Islet of Langerhans (tissue), 1 donor: Measurements from ENCODE around the gene LRRC37A3.
"Not testable (repeated sequence)": the region's sequence is repeated elsewhere in the genome, so short reads cannot be mapped to it uniquely, and the experiment has no call there.

Experiments
- FAIRE-seq: peaks from one replicate; lab custom pipeline; 2011; peaks lifted over from hg19 to GRCh38; lab: Jason Lieb, UNC

LRRC37A3 gene

GRCh38 chr17:64830631-64831040 is 88.6 kb downstream of the LRRC37A3 start:
- FAIRE-seq: not testable (repeated sequence)

GRCh38 chr17:64829824-64830630 is 89.3 kb downstream of the LRRC37A3 start:
- FAIRE-seq: not testable (repeated sequence)

- not testable (repeated sequence) for FAIRE-seq
Measured at GRCh38 chr17:64829068-64829467, 90.2 kb downstream of the LRRC37A3 start.

GRCh38 chr17:64818904-64819303 is 100.4 kb downstream of the LRRC37A3 start:
- not testable (repeated sequence) for FAIRE-seq

- FAIRE-seq: not testable (repeated sequence)
Measured at GRCh38 chr17:64815833-64816198, 103.5 kb downstream of the LRRC37A3 start.

- FAIRE-seq: not testable (repeated sequence)
Measured at GRCh38 chr17:64814993-64815832, 104.1 kb downstream of the LRRC37A3 start.

- FAIRE-seq: not testable (repeated sequence)
Measured at GRCh38 chr17:64808178-64808977, 110.9 kb downstream of the LRRC37A3 start.
